Large intestine (tissue), 12 donors: ENCODE measurements around the gene ABCF2. TPM values are rescaled to one million over a fixed set of nuclear protein-coding genes. Genes with fewer than 3 reads are reported as not detected.

Experiments
- DNase-seq, 2 donors: peaks; one replicate each; pipeline versions ENCODE4 v3.0.0 to v3.0.0-alpha.2; 2013
- H3K27ac ChIP-seq: one replicate; pipeline ENCODE4 v1.5.1; 2013; ENCODE audit warnings: low read length
- H3K27me3 ChIP-seq: 2 replicates; pipeline ENCODE4 v1.6.1; 2013; ENCODE audit warnings: low read length; ENCODE audit not compliant: control insufficient read depth, insufficient read depth
- H3K36me3 ChIP-seq: 2 replicates; pipeline ENCODE4 v1.6.1; 2013; ENCODE audit warnings: low read length; ENCODE audit not compliant: control insufficient read depth, insufficient read depth
- H3K4me1 ChIP-seq: one replicate; pipeline ENCODE4 v1.6.1; 2013; ENCODE audit warnings: low read length; ENCODE audit not compliant: control insufficient read depth, insufficient read depth
- H3K4me3 ChIP-seq: one replicate; pipeline ENCODE4 v1.5.1; 2013; ENCODE audit warnings: low read length
- H3K9me3 ChIP-seq: one replicate; pipeline ENCODE4 v1.6.1; 2013; ENCODE audit warnings: mild to moderate bottlenecking, low read depth, low read length, moderate library complexity; ENCODE audit not compliant: control insufficient read depth
- WGBS: methylation state at CpG from one replicate; pipeline ENCODE4 v1.1.5; 2013; ENCODE audit warnings: low lambda C conversion rate; ENCODE audit not compliant: insufficient coverage; 5-methylcytosine and 5-hydroxymethylcytosine counted together
- long read RNA-seq, 11 donors: transcript quantifications; one replicate each; lab custom pipeline, GENCODE V29; 2026
- polyA plus RNA-seq: library from polyadenylated mRNA; unstranded; fragments of 120-200 nt; gene quantifications from one replicate; pipeline ENCODE4 v1.2.1, GENCODE V29; 2013

Gene ABCF2
- 19.1 TPM for polyA plus RNA-seq
- long read RNA-seq, donor 1, result 0 reads
- long read RNA-seq, donor 2, partial matches to known transcripts, result 0 of 4 reads
- long read RNA-seq, donor 2, other reads (novel, unspliced or antisense), result 0 of 4 reads
- long read RNA-seq, donor 3, transcript ABCF2-201 (15 exons, 3,546 nt), result major isoform, 6 of 7 reads
- long read RNA-seq, donor 3, partial matches to known transcripts, result 0 of 7 reads
- long read RNA-seq, donor 3, other reads (novel, unspliced or antisense), result 0 of 7 reads
- long read RNA-seq, donor 4, partial matches to known transcripts, result 0 of 1 reads
- long read RNA-seq, donor 4, other reads (novel, unspliced or antisense), result 0 of 1 reads
- long read RNA-seq, donor 5, partial matches to known transcripts, result 0 of 2 reads
- long read RNA-seq, donor 5, other reads (novel, unspliced or antisense), result 0 of 2 reads
- long read RNA-seq, donor 6, transcript ABCF2-201 (15 exons, 3,546 nt), result major isoform, 5 of 5 reads
- long read RNA-seq, donor 6, partial matches to known transcripts, result 0 of 5 reads
- long read RNA-seq, donor 6, other reads (novel, unspliced or antisense), result 0 of 5 reads
- long read RNA-seq, donor 7, result 0 reads
- long read RNA-seq, donor 8, partial matches to known transcripts, result 0 of 5 reads
- long read RNA-seq, donor 8, other reads (novel, unspliced or antisense), result 0 of 5 reads
- long read RNA-seq, donor 9, partial matches to known transcripts, result 0 of 4 reads
- long read RNA-seq, donor 9, other reads (novel, unspliced or antisense), result 0 of 4 reads
- long read RNA-seq, donor 10, result 0 reads
- long read RNA-seq, donor 11, partial matches to known transcripts, result 0 of 2 reads
- long read RNA-seq, donor 11, other reads (novel, unspliced or antisense), result 0 of 2 reads

DNA sequence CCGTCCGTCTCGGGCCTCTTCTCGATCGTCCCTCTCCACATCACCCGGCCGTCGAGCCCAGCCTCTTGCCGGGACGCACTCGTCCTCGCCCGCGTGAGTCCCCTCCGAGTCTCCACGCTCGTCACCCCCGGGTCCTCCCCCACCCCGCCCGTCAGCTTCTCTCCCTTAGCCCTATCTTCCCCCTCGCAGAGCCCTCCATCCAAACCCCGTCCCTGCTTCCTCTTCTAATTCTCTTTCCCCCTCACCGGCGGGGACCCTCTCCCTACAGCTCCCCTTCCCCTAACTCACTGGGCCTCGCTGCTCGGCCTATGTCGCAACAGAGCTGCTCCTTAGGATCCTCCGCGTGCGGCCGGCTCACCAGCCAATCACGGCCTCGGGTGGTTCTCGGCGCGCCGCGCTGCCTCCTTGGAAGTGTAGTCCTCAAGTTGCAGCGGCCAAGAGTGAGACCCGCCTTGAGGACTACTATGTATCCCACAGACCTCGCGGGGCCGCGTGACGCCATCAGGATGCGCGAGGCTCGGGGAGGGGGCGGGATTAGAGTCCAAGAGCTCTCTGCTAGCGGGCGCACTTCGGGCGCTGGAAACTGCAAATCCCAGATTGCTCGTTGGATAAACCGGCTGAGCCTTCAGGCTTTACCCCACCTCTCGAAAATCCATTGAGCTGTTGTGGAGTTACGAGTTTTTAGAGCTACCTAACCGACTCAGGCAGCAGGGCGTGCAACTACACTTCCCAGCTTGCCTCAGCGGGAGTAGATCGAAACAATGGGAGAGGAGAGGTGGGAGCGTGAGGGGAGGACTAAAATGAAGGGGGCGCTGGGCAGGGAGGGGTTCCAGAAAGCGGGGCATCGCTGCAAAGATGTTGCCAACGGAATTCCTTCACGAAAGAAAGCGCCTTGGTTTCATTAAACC is at the start of gene ABCF2:
TSS of gene ABCF2 (minus strand) at position 331 of the 908 bp plus-strand sequence. CDS start 747 bp downstream, outside the sequence.
- peak; percentile 99 for DNase-seq
- H3K4me3 ChIP-seq, result peak within 1 kb of the TSS; percentile 66
- 0% methylated on average over 4 of the region's 68 CpGs for WGBS
- H3K27me3 ChIP-seq, result no peaks in the 10 kb centered on the region
- H3K36me3 ChIP-seq, result peaks cover 28% of the 10 kb centered on the region
- no peaks in the 10 kb centered on the region for H3K9me3 ChIP-seq
- peak within 1 kb of the TSS; percentile 71 for H3K27ac ChIP-seq
- H3K4me1 ChIP-seq, result peaks cover 14% of the 10 kb centered on the region

GRCh38 chr7:151275813-151276577 is 49.0 kb upstream of the ABCF2 start:
- peaks cover 16% of the 10 kb centered on the region for H3K4me1 ChIP-seq
- H3K4me3 ChIP-seq, result no peak overlapping the region
- no peaks in the 10 kb centered on the region for H3K36me3 ChIP-seq
- H3K27ac ChIP-seq, result no peak overlapping the region
- peaks cover 33% of the 10 kb centered on the region for H3K27me3 ChIP-seq
- no peak for DNase-seq
- no CpG with 5 or more reads among the region's 10 CpGs for WGBS
- H3K9me3 ChIP-seq, result no peaks in the 10 kb centered on the region

- 79% methylated on average over 3 of the region's 17 CpGs for WGBS
- H3K9me3 ChIP-seq, result no peaks in the 10 kb centered on the region
- H3K27me3 ChIP-seq, result peaks cover 32% of the 10 kb centered on the region
- H3K36me3 ChIP-seq, result no peaks in the 10 kb centered on the region
- no peak overlapping the region for H3K4me3 ChIP-seq
- no peak overlapping the region for H3K27ac ChIP-seq
- no peak for DNase-seq
- peaks cover 16% of the 10 kb centered on the region for H3K4me1 ChIP-seq
Measured at GRCh38 chr7:151274936-151275812, 48.2 kb upstream of the ABCF2 start.

DNA sequence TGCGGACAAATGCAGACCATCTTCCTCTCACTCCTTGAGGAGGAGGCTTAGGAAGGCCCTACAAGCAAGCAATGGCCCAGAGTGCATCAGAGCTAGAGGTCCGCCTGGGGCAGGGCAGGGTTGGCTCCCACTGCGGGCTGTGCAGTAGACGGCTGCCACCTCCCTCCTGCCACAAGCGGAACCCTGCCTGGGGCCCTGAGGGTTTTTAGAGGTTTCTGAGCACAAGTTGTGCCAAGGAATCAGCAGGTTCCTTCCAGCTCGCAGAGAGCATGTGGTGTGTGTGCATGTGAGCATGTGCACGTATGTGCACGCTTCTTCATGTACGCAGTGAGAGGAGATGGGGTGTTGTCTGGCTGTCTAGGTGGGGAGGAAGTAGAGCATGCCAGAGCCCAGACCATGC is 47.4 kb upstream of the ABCF2 start:
- WGBS, result no CpG with 5 or more reads among the region's 9 CpGs
- peaks cover 25% of the 10 kb centered on the region for H3K27me3 ChIP-seq
- no peak for DNase-seq
- H3K9me3 ChIP-seq, result no peaks in the 10 kb centered on the region
- peaks cover 16% of the 10 kb centered on the region for H3K4me1 ChIP-seq
- H3K36me3 ChIP-seq, result no peaks in the 10 kb centered on the region
- H3K27ac ChIP-seq, result no peak overlapping the region
- H3K4me3 ChIP-seq, result no peak overlapping the region

GRCh38 chr7:151273651-151274390 is 46.8 kb upstream of the ABCF2 start:
- no peak overlapping the region for H3K27ac ChIP-seq

GRCh38 chr7:151272877-151273276 is 45.9 kb upstream of the ABCF2 start:
- H3K4me1 ChIP-seq, result peaks cover 16% of the 10 kb centered on the region
- H3K9me3 ChIP-seq, result no peaks in the 10 kb centered on the region
- no peak overlapping the region for H3K4me3 ChIP-seq
- H3K27ac ChIP-seq, result no peak overlapping the region
- peaks cover 17% of the 10 kb centered on the region for H3K27me3 ChIP-seq
- no CpG with 5 or more reads among the region's 7 CpGs for WGBS
- DNase-seq, result no peak
- no peaks in the 10 kb centered on the region for H3K36me3 ChIP-seq

More at GRCh38 chr7:151273651-151274390, 46.8 kb upstream of the ABCF2 start:
- no peaks in the 10 kb centered on the region for H3K9me3 ChIP-seq
- peaks cover 19% of the 10 kb centered on the region for H3K27me3 ChIP-seq
- no CpG with 5 or more reads among the region's 9 CpGs for WGBS
- no peak for DNase-seq
- no peak overlapping the region for H3K4me3 ChIP-seq
- peaks cover 16% of the 10 kb centered on the region for H3K4me1 ChIP-seq
- no peaks in the 10 kb centered on the region for H3K36me3 ChIP-seq

DNA sequence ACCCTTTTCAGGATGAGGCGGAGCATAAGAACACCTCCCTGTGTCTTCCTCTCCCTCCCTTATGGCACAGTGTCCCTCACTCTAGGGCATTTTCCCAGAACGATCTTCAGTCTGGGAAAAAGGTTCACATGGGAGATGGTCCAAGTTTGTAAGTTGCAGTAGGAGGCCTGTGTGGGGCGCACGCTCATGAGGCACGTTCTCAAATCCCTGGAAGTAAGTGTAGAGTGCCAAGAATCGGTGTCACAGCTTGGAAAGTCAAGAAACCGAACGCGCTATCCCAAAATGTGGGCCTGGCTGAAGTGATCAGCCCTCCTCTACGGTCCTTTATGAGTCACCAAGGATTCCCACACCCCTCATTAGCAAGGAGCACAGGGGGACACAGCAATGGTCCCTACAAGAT is 45.4 kb upstream of the ABCF2 start:
- peaks cover 13% of the 10 kb centered on the region for H3K4me1 ChIP-seq
- WGBS, result no CpG with 5 or more reads among the region's 10 CpGs
- peaks cover 15% of the 10 kb centered on the region for H3K27me3 ChIP-seq
- no peak overlapping the region for H3K27ac ChIP-seq
- no peaks in the 10 kb centered on the region for H3K9me3 ChIP-seq
- no peaks in the 10 kb centered on the region for H3K36me3 ChIP-seq
- no peak for DNase-seq
- no peak overlapping the region for H3K4me3 ChIP-seq

DNA sequence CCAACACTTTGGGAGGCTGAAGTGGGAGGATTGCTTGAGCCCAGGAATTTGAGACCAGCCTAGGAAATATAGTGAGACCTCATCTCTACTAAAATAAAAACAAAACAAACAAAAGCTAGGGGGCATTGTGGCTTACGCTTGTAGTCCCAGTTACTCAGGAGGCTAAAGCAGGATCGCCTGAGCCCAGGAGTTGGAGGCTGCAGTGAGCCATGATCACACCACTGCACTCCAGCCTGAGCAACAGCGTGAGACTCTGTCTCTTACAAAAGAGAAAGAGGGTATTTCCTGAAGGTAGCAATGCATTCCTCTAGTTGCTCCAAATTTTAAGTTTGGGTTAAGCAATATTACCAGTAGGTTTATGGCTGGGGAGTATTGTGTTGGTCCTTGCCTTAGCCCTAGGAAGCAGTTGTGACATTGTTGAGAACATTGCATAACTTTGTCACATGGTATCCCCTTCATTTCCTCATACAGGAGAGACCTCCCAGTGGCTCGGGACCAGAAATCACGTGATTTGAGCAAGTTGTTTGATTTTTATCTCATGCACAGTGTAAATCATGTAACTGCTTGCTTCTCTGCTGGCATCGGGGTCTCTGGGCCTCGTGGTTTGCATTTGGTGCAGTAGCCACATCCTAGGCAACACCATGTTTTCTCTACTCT is 44.8 kb upstream of the ABCF2 start:
- peak; percentile 75 to 87 for DNase-seq
- no CpG with 5 or more reads among the region's 7 CpGs for WGBS
- Histone ChIP-seq H3K9me3 (no peaks in the 10 kb centered on the region), H3K4me1 (peaks cover 9% of the 10 kb centered on the region), H3K27me3 (peaks cover 15% of the 10 kb centered on the region), H3K4me3 (no peak overlapping the region), H3K27ac (no peak overlapping the region), H3K36me3 (no peaks in the 10 kb centered on the region)
